Amniotic stem cell (primary cell): ENCODE data around the gene TRIM25.

Source experiments
- DNase-seq: peaks from one replicate; lab custom pipeline; 2025; lab: John Stamatoyannopoulos, UW

The TRIM25 gene

GRCh38 chr17:56896217-56896967 is 17.5 kb downstream of the TRIM25 start:
- no peak for DNase-seq

- no peak for DNase-seq
These were observed 18.9 kb downstream of the TRIM25 start for GRCh38 chr17:56894859-56895455.

GRCh38 chr17:56893503-56893902 is 20.3 kb downstream of the TRIM25 start:
- DNase-seq, result no peak

- DNase-seq, result no peak
These were observed 21.5 kb downstream of the TRIM25 start for GRCh38 chr17:56892333-56892732.

- no peak for DNase-seq
These were observed 22.1 kb downstream of the TRIM25 start for GRCh38 chr17:56891751-56892150.

DNA sequence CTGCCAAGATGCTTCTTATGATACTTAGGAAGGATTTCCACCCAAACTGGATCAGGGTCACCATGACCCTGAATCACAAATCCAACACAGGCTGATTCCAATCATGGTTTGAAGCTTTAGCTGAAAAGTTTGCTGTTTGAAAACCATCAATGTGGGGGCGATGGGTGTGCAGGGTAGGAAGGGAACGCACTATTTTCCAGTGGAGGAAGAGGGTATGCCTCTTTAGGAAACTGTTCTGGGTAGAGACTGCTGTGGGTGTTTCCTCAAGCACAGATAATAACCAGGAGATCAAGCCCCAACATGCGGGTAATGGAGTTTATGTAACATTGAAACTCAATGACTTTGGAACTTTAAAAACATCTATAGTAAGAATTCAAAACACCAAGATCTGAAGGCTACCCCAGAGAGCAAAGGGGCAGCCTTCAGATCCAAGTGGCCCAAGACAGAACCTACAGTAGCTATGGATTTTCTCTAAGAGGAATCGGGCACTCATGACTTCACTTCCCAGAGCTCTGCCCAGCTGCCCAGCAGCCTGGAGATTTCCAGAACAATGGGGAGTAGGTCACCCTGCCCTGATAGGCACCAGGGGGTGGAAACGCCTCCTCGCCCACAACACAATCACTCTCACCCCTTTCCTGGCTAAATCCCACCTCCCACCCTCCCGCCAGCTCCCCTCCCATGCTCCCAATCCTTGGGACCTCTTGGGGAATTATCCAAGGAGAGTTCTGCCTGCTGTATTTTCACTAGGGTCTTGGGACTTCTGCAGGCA is 22.8 kb downstream of the TRIM25 start:
- DNase-seq, result no peak

DNA sequence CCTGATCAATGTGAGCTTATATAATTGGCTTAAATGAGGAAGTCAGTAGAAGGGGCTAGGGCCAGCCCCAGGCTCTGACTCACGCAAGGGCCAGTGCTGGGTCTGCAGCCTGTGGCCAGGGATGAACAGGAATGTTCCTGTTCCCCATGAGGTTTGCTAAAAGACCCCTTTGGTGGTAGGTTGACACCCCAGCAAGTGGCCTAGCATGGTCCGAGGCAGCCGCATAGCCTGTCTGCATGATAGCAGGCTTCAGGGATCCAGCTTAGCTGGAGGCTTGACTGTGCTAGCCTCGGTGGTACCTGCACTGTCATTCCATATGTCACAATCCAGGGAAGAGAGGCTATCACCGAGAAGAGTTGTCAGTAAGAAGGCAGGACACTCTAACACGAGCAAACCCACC is 23.5 kb downstream of the TRIM25 start:
- no peak for DNase-seq

- DNase-seq, result no peak
These were observed 26.0 kb downstream of the TRIM25 start for GRCh38 chr17:56887552-56888467.

GRCh38 chr17:56887105-56887504 is 26.7 kb downstream of the TRIM25 start:
- no peak for DNase-seq

DNA sequence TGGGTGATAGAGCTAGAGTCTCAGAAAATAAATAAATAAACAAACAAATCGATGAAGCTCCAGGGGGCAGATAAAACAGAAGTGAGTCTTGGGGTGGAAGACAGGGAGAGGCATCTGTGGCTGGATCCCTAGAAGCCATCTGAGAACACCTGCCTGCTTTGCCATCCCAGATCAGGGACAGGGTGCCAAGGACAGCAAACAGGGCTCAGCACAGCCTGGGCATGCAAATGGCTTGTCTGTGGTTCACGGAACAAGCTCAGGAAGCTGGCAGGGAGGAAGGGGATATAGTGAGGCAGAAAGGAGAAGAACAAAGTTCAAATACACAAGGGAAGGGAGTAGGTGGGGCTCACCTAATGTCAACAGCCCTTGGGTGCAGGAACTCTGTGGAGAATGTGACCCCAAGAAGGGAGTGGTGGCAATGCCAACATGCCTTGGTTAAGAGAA is 27.5 kb downstream of the TRIM25 start:
- DNase-seq, result no peak

DNA sequence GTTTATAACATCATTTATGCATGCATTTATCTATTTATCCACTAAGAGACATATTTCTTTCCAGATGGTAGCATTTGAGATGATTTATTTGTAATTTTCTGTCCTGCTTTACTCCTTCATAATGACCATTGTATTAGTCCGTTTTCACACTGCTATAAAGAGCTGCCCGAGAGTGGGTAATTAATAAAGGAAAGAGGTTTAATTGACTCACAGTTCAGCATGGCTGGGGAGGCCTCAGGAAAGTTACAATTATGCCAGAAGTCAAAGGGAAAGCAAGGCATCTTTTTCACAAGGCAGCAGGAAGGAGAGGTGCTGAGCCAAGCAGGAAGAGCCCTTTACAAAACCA is 28.6 kb downstream of the TRIM25 start:
- no peak for DNase-seq

DNA sequence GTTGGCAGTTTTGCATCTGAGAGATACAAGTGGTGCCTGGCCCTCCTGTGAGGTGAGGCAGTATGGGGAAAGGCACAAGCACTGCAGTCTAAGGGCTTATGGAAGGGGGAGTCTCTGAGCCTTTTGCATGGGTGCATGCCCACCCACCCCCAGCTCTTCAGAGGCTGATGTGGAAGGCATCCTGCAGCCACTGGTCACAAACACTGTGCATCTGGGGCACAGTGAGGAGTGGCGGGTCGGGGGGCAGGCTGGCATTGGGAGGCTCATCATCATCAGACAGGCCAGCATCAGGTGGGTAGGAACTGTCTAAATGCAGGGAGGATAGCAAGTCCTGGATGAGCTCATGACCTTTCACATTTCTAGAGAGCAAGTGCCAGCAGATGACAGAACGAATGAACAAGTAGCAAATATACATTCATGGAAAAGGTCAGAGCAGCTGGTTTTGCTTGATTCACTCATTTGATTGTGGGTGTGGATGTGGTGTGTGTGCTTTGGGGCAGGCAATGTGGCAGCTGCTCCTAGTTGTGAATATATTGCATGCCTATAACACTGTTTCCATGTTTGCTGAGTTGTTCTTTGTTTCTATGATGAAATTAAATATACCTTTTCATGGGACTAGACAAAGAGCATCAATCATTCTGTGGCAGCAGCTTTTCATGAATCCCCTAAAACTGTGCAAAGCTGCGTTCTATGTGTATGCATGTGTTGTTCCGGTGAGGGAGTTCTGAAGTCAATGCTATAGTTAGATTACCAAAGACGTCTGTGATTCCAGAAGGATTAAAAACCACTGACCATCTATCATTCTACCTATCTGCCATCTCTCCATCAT is 29.2 kb downstream of the TRIM25 start:
- DNase-seq, result no peak

DNA sequence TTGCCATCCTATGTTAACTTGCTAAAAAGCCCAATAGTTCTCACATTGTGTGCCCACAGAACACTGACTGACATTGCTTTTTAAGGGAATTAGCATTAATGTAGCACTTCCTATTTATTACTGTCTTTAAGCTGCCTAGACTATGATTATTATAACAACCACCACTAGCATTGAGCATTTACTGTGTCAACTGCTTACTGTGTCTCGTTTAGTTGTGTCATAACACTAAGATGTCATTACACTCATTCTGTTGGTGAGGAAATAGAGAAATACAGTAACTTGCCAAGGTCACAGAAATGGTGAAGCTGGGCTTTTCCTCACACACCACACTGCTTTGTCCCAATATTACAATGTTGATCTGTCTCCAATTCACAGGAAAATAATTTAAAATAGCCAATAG is 30.2 kb downstream of the TRIM25 start:
- DNase-seq, result no peak

DNA sequence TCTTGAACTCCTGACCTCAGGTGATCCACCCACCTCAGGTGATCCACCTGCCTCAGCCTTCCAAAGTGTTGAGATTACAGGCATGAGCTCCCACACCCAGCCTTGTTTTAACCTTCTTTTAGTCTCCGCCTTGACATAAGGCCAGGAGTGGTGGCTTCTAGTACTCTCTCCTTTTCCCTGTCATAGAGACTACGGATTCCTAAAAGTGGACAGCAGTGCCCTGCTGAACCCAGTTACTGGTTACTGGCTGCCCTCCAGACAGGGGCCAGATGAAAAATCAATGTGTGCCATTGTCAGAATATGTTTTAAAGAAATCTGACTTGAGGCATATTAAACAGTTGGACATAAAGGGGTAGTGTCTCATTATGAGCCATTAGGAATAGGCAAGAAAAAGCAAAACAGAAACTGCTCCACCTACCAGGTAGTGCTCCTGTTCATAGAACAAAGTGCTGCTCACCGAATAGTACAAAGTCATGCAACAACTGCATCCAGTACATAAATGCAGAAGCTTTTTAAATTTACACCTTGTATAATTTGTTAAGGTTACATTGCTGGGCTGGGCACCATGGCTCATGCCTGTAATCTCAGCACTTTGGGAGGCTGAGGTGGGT is 32.1 kb downstream of the TRIM25 start:
- no peak for DNase-seq

DNA sequence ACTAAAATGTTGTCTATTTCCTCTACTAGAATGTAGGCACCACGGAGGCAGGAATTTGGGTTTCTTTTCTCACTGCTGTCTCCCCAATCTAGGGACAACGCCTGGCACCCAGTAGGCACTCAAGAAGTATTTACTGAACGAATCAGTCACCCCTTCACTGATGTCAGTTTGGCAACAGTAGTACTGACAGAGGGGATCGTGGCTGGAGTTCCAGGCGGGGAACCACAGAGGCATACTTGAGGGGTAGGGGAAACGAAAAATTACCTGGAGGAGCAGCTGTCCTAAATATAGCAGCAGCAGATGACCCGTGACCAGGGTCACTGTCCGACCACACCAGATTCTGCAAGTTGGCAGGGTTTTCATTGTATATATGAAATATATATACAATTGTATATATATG is 33.3 kb downstream of the TRIM25 start:
- no peak for DNase-seq

- DNase-seq, result no peak
These were observed 33.7 kb downstream of the TRIM25 start for GRCh38 chr17:56880133-56880532.

- no peak for DNase-seq
These were observed 34.6 kb downstream of the TRIM25 start for GRCh38 chr17:56879280-56879679.

GRCh38 chr17:56876766-56877179 is 37.1 kb downstream of the TRIM25 start:
- DNase-seq, result no peak

DNA sequence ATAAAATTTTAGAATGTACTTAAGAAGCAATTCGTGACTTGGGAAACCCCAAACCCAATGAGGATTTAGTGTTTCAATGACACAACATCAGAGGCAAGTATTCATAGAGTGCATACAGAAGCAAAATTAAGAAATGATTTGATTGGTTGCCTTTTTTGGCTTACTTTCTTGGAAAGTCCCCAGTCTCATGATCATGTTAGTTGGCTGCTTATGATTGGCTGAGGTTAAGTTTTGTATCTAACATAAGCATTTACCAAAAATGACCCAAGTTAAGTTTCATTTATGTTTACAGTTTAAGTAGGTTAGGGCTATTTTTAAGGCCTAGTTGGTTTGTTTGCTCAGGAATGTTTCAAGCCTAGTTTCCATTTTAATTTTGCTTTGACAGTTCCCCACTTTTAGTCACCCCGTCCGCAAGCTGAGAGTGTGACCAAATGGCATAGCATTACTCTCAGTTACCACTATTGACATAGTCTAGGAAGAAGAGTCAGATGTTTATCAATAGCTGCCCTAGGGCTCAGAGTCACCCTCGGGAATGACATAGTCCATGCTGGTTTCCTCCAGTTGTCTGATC is 43.7 kb downstream of the TRIM25 start:
- no peak for DNase-seq

DNA sequence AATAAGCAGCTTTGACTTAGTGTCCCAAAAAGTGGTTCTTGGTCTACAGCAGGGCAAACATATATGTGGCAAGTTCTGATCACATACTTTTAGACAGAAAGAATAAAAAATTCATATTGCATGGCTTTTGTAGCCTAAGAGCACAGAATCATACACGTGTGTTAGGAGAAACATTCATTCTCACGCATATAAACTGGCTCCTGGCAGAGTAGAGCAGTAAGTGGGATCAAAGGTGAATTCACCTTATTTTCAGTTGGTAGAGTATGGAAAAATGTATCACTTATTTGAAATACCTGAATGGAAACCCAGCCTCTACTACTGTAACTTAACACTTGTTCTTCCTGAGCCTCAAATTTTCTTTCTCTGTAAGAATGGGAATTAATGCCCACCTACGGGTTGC is 45.1 kb downstream of the TRIM25 start:
- no peak for DNase-seq
